ENCODE results near the gene PSMF1. TPM values are rescaled to one million over a fixed set of nuclear protein-coding genes. Genes with fewer than 3 reads are reported as not detected.

The PSMF1 gene
- total and polyA plus RNA-seq, 2 of the 13 experiments (the other 11 are each of a cell fraction or from before 2014, with no cell fraction given) = 82.5 to 86.0 TPM

- TF ChIP-seq ARID3A (IDR thresholded peaks at IDR 0.05; ENCODE audit: low read depth, low read length) (peak; percentile 93), MIER2 (CRISPR knock-in tag; IDR thresholded peaks at IDR 0.05) (peak; percentile 66; the same call in 1 of the 2 replicates), ZNF607 (CRISPR knock-in tag; IDR thresholded peaks at IDR 0.05; ENCODE audit: borderline replicate concordance) (peak; percentile 14; the same call in 1 of the 2 replicates), RFXANK (CRISPR knock-in tag; IDR thresholded peaks at IDR 0.05) (peak; percentile 70), ETV6 (CRISPR knock-in tag; conservative IDR thresholded peaks at IDR 0.05) (0 out of 2 replicates have a peak, but pooled peaks have one; percentile 19), TFDP2 (CRISPR knock-in tag; IDR thresholded peaks at IDR 0.05) (0 out of 2 replicates have a peak, but pooled peaks have one; percentile 48), ZNF850 (CRISPR knock-in tag; conservative IDR thresholded peaks at IDR 0.05) (no peak), SNAPC2 (CRISPR knock-in tag; IDR thresholded peaks at IDR 0.05) (0 out of 2 replicates have a peak, but pooled peaks have one; percentile 23), MAFF (IDR thresholded peaks at IDR 0.05; ENCODE audit: low read depth, low read length) (no peak), NFKBIZ (CRISPR knock-in tag; IDR thresholded peaks at IDR 0.05) (peak; percentile 67; the same call in 1 of the 2 replicates), ZNF557 (CRISPR knock-in tag; IDR thresholded peaks at IDR 0.05) (no peak), HNRNPLL (IDR thresholded peaks at IDR 0.05; ENCODE audit: low read depth, low read length, poor library complexity, severe bottlenecking) (no peak), MAZ (IDR thresholded peaks at IDR 0.05; ENCODE audit: borderline replicate concordance, low read depth, low read length) (no peak), MAZ (CRISPR knock-in tag; IDR thresholded peaks at IDR 0.05; ENCODE audit: low read depth) (peak; percentile 92), FOXK1 (CRISPR knock-in tag; IDR thresholded peaks at IDR 0.05; ENCODE audit: borderline replicate concordance, low read depth) (peak; percentile 47; the same call in 1 of the 2 replicates), PHF20 (CRISPR knock-in tag; IDR thresholded peaks at IDR 0.05) (no peak), KDM5B (CRISPR knock-in tag; IDR thresholded peaks at IDR 0.05; ENCODE audit: borderline replicate concordance) (peak; percentile 28; the same call in 1 of the 2 replicates), MEIS2 (CRISPR knock-in tag; IDR thresholded peaks at IDR 0.05) (peak; percentile 91), PHF21A (CRISPR knock-in tag; IDR thresholded peaks at IDR 0.05) (peak; percentile 91), ZNF724P (CRISPR knock-in tag; IDR thresholded peaks at IDR 0.05; ENCODE audit: borderline replicate concordance) (0 out of 2 replicates have a peak, but pooled peaks have one; percentile 20), SRF (IDR thresholded peaks at IDR 0.05; ENCODE audit: low read depth, low read length) (peak; percentile 95), SIX4 (CRISPR knock-in tag; IDR thresholded peaks at IDR 0.05) (peak; percentile 63; the same call in 1 of the 2 replicates), ZNF605 (CRISPR knock-in tag; IDR thresholded peaks at IDR 0.05) (peak; percentile 81; the same call in 1 of the 2 replicates), FOXM1 (CRISPR knock-in tag; IDR thresholded peaks at IDR 0.05) (no peak), FOXO1 (CRISPR knock-in tag; IDR thresholded peaks at IDR 0.05) (peak; percentile 86), MATR3 (CRISPR knock-in tag; IDR thresholded peaks at IDR 0.05) (no peak), ZNF652 (CRISPR knock-in tag; IDR thresholded peaks at IDR 0.05; ENCODE audit: borderline replicate concordance, low read depth) (no peak; the same call in 1 of the 2 replicates), CHD4 (IDR thresholded peaks at IDR 0.05; ENCODE audit: borderline replicate concordance, low read length) (peak; percentile 68; the same call in 1 of the 2 replicates), TOPORS (CRISPR knock-in tag; IDR thresholded peaks at IDR 0.05) (0 out of 2 replicates have a peak, but pooled peaks have one; percentile 58)
Measured at GRCh38 chr20:1122388-1123315, 4.2 kb downstream of the PSMF1 start (continued).
